ENCODE results near the gene UAP1. TPM values are rescaled to one million over a fixed set of nuclear protein-coding genes. Genes with fewer than 3 reads are reported as not detected.
A peak's percentile ranks its signal among the peaks of the same experiment; 100 is the strongest.

UAP1 gene
- polyA plus RNA-seq: 100 to 1,000 TPM in 1 of 4 donors, 10 to 100 TPM in 3; 55.1 to 118 (median 66.0) TPM
- long read RNA-seq, donor 1: 0 reads
- long read RNA-seq, donor 2, partial matches to known transcripts: 0 of 7 reads
- long read RNA-seq, donor 2, other reads (novel, unspliced or antisense): 0 of 7 reads
- long read RNA-seq, donor 3, partial matches to known transcripts: 7 of 10 reads
- long read RNA-seq, donor 3, other reads (novel, unspliced or antisense): 0 of 10 reads
- long read RNA-seq, donor 4, partial matches to known transcripts: 0 of 1 reads
- long read RNA-seq, donor 4, other reads (novel, unspliced or antisense): 0 of 1 reads
- long read RNA-seq, donor 5, partial matches to known transcripts: 0 of 2 reads
- long read RNA-seq, donor 5, other reads (novel, unspliced or antisense): 0 of 2 reads
- long read RNA-seq, donor 6, transcript UAP1-204 (10 exons, 2,294 nt): major isoform, 7 of 10 reads
- long read RNA-seq, donor 6, partial matches to known transcripts: 0 of 10 reads
- long read RNA-seq, donor 6, other reads (novel, unspliced or antisense): 0 of 10 reads
- long read RNA-seq, donor 7: 0 reads
- long read RNA-seq, donor 8: 0 reads
- long read RNA-seq, donor 9, partial matches to known transcripts: 0 of 4 reads
- long read RNA-seq, donor 9, other reads (novel, unspliced or antisense): 0 of 4 reads
- long read RNA-seq, donor 10, transcript UAP1-201 (11 exons, 2,377 nt): major isoform, 9 of 12 reads
- long read RNA-seq, donor 10, partial matches to known transcripts: 0 of 12 reads
- long read RNA-seq, donor 10, other reads (novel, unspliced or antisense): 0 of 12 reads

GRCh38 chr1:162561616-162562469 is at the start of gene UAP1:
UAP1 (plus strand) TSS chr1:162561722; CDS start chr1:162566069, 4,347 bp downstream.
- Histone ChIP-seq H3K4me3 (ENCODE audit: low read depth in 1 of 3, low read length in 3 of 3) (peak within 1 kb of the TSS; percentile 85 to 97 (median 85)), H3K4me1 (ENCODE audit: control insufficient read depth in 3 of 3, insufficient read depth in 2 of 3, low read depth in 1 of 3, low read length in 2 of 3) (peaks cover 3 to 8% (median 8%) of the 10 kb centered on the region in 3 donors), H3K36me3 (ENCODE audit: control insufficient read depth in 3 of 3, insufficient read depth in 2 of 3, low read depth in 1 of 3, low read length in 3 of 3) (peaks cover 0 to 8% (median 2%) of the 10 kb centered on the region in 3 donors), H3K9me3 (ENCODE audit: control insufficient read depth in 2 of 2, insufficient read depth in 1 of 2, low read depth in 1 of 2, low read length in 1 of 2) (no peaks in the 10 kb centered on the region), H3K27ac (ENCODE audit: low read depth in 1 of 3, low read length in 2 of 3) (peak within 1 kb of the TSS; percentile 93 to 100 (median 97)), H3K27me3 (ENCODE audit: control insufficient read depth in 3 of 3, insufficient read depth in 3 of 3, low read length in 3 of 3) (no peaks in the 10 kb centered on the region)
- peak in 1 of 2 donors; percentile 47 for DNase-seq
- FAIRE-seq: no peak
- WGBS, 3 donors: 0 to 1% (median 1%) methylated on average over 41 to 69 of the region's 69 CpGs

GRCh38 chr1:162527314-162527713 is 34.2 kb upstream of the UAP1 start:
- peaks cover 3 to 12% (median 7%) of the 10 kb centered on the region in 3 donors for H3K36me3 ChIP-seq (ENCODE audit: control insufficient read depth in 3 of 3, insufficient read depth in 2 of 3, low read depth in 1 of 3, low read length in 3 of 3)
- DNase-seq: no peak
- no peak for FAIRE-seq

DNA sequence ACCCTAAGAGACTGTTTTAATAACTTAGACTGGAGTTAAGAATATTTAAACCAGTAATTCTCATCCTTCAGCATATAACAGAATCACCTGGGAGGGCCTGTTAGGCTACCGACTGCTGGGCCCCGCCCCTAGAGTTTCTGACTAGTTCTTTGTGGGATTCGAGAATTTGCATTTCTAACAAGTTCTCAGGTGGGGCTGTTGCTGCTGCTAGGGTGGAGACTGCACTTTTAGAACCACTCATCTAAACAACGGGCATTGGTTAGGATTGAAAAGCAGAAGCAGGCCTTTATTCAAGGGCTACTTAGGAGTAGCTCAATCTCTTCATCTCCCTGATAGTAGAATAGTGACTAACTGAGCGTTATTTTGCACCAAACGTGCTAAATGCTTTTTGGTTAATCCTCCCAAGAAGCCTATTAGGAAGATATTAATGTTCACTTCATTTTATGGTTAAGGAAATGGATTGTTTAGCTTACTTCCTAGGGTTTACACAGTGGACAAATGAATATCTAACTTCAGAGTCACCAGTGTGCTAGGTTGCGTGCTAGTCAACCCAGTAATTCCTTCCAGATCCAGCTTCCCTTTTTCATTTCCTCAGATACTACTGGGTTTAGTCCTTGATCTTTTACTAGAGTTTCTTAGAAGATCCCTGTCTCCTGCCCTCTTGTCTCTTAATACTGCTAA is 31.1 kb upstream of the UAP1 start:
- DNase-seq: no peak
- FAIRE-seq: no peak
- WGBS, 3 donors: 70 to 86% (median 75%) methylated on average over 7 of the region's 7 CpGs

More at GRCh38 chr1:162527314-162527713, 34.2 kb upstream of the UAP1 start:
- H3K27ac ChIP-seq (ENCODE audit: low read depth in 1 of 3, low read length in 2 of 3): no peak overlapping the region
- H3K4me1 ChIP-seq (ENCODE audit: control insufficient read depth in 3 of 3, insufficient read depth in 2 of 3, low read depth in 1 of 3, low read length in 2 of 3): no peaks in the 10 kb centered on the region
- H3K9me3 ChIP-seq (ENCODE audit: control insufficient read depth in 2 of 2, insufficient read depth in 1 of 2, low read depth in 1 of 2, low read length in 1 of 2): no peaks in the 10 kb centered on the region
- H3K27me3 ChIP-seq (ENCODE audit: control insufficient read depth in 3 of 3, insufficient read depth in 3 of 3, low read length in 3 of 3): no peaks in the 10 kb centered on the region
- H3K4me3 ChIP-seq (ENCODE audit: low read depth in 1 of 3, low read length in 3 of 3): no peak overlapping the region

GRCh38 chr1:162530988-162531319 is 30.6 kb upstream of the UAP1 start:
- Histone ChIP-seq H3K4me1 (ENCODE audit: control insufficient read depth in 3 of 3, insufficient read depth in 2 of 3, low read depth in 1 of 3, low read length in 2 of 3) (no peaks in the 10 kb centered on the region), H3K27me3 (ENCODE audit: control insufficient read depth in 3 of 3, insufficient read depth in 3 of 3, low read length in 3 of 3) (no peaks in the 10 kb centered on the region), H3K4me3 (ENCODE audit: low read depth in 1 of 3, low read length in 3 of 3) (no peak overlapping the region), H3K9me3 (ENCODE audit: control insufficient read depth in 2 of 2, insufficient read depth in 1 of 2, low read depth in 1 of 2, low read length in 1 of 2) (no peaks in the 10 kb centered on the region), H3K36me3 (ENCODE audit: control insufficient read depth in 3 of 3, insufficient read depth in 2 of 3, low read depth in 1 of 3, low read length in 3 of 3) (peaks cover 0 to 4% (median under 1%) of the 10 kb centered on the region in 3 donors), H3K27ac (ENCODE audit: low read depth in 1 of 3, low read length in 2 of 3) (no peak overlapping the region)
- no peak for FAIRE-seq
- 96 to 100% (median 98%) methylated on average over 1 of the region's 1 CpG for WGBS, 3 donors
- DNase-seq: no peak

More for the DNA sequence above, 31.1 kb upstream of the UAP1 start:
- no peaks in the 10 kb centered on the region for H3K27me3 ChIP-seq (ENCODE audit: control insufficient read depth in 3 of 3, insufficient read depth in 3 of 3, low read length in 3 of 3)
- no peaks in the 10 kb centered on the region for H3K4me1 ChIP-seq (ENCODE audit: control insufficient read depth in 3 of 3, insufficient read depth in 2 of 3, low read depth in 1 of 3, low read length in 2 of 3)
- no peaks in the 10 kb centered on the region for H3K9me3 ChIP-seq (ENCODE audit: control insufficient read depth in 2 of 2, insufficient read depth in 1 of 2, low read depth in 1 of 2, low read length in 1 of 2)
- H3K27ac ChIP-seq (ENCODE audit: low read depth in 1 of 3, low read length in 2 of 3): peak overlapping the region in 1 of 3 donors; percentile 31
- peaks cover under 1 to 4% (median 3%) of the 10 kb centered on the region in 3 donors for H3K36me3 ChIP-seq (ENCODE audit: control insufficient read depth in 3 of 3, insufficient read depth in 2 of 3, low read depth in 1 of 3, low read length in 3 of 3)
- H3K4me3 ChIP-seq (ENCODE audit: low read depth in 1 of 3, low read length in 3 of 3): no peak overlapping the region

GRCh38 chr1:162535501-162535900 is 26.0 kb upstream of the UAP1 start:
- WGBS, 3 donors: 28 to 59% (median 33%) methylated on average over 1 of the region's 1 CpG
- no peak for DNase-seq
- H3K27me3 ChIP-seq (ENCODE audit: control insufficient read depth in 3 of 3, insufficient read depth in 3 of 3, low read length in 3 of 3): no peaks in the 10 kb centered on the region
- no peaks in the 10 kb centered on the region for H3K9me3 ChIP-seq (ENCODE audit: control insufficient read depth in 2 of 2, insufficient read depth in 1 of 2, low read depth in 1 of 2, low read length in 1 of 2)
- H3K36me3 ChIP-seq (ENCODE audit: control insufficient read depth in 3 of 3, insufficient read depth in 2 of 3, low read depth in 1 of 3, low read length in 3 of 3): peaks cover 0 to 4% (median 0%) of the 10 kb centered on the region in 3 donors
- H3K4me1 ChIP-seq (ENCODE audit: control insufficient read depth in 3 of 3, insufficient read depth in 2 of 3, low read depth in 1 of 3, low read length in 2 of 3): no peaks in the 10 kb centered on the region
- no peak for FAIRE-seq
- no peak overlapping the region for H3K27ac ChIP-seq (ENCODE audit: low read depth in 1 of 3, low read length in 2 of 3)
- no peak overlapping the region for H3K4me3 ChIP-seq (ENCODE audit: low read depth in 1 of 3, low read length in 3 of 3)

DNA sequence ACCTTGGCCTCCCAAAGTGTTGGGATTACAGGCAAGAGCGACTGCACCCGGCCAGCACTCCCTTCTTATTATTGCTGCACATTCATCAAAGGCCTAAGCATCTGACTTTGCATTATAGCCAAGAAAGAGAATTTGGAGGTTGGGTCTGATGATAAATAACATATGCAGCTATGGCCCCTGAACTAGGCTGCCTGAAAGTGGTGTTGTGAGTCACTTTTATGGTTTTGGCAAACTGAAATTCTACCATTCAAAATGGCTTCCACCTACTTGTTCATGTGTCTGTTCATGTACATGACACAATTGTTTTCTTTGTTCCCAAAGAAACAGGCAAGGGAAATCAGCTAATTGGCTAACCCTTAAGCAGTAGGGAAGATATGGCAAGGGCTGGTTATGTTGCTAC is 25.0 kb upstream of the UAP1 start:
- peaks cover 0 to 2% of the 10 kb centered on the region in 2 donors for H3K9me3 ChIP-seq (ENCODE audit: control insufficient read depth in 2 of 2, insufficient read depth in 1 of 2, low read depth in 1 of 2, low read length in 1 of 2)
- DNase-seq (no peak), FAIRE-seq (no peak)
- H3K36me3 ChIP-seq (ENCODE audit: control insufficient read depth in 3 of 3, insufficient read depth in 2 of 3, low read depth in 1 of 3, low read length in 3 of 3): peaks cover 0 to under 1% (median 0%) of the 10 kb centered on the region in 3 donors
- no peak overlapping the region for H3K4me3 ChIP-seq (ENCODE audit: low read depth in 1 of 3, low read length in 3 of 3)
- H3K4me1 ChIP-seq (ENCODE audit: control insufficient read depth in 3 of 3, insufficient read depth in 2 of 3, low read depth in 1 of 3, low read length in 2 of 3): no peaks in the 10 kb centered on the region
- WGBS, 3 donors: 93 to 98% (median 97%) methylated on average over 2 of the region's 2 CpGs
- H3K27me3 ChIP-seq (ENCODE audit: control insufficient read depth in 3 of 3, insufficient read depth in 3 of 3, low read length in 3 of 3): no peaks in the 10 kb centered on the region
- H3K27ac ChIP-seq (ENCODE audit: low read depth in 1 of 3, low read length in 2 of 3): no peak overlapping the region

- no peaks in the 10 kb centered on the region for H3K27me3 ChIP-seq (ENCODE audit: control insufficient read depth in 3 of 3, insufficient read depth in 3 of 3, low read length in 3 of 3)
- H3K4me3 ChIP-seq (ENCODE audit: low read depth in 1 of 3, low read length in 3 of 3): no peak overlapping the region
- FAIRE-seq (no peak), DNase-seq (no peak)
- no peaks in the 10 kb centered on the region for H3K4me1 ChIP-seq (ENCODE audit: control insufficient read depth in 3 of 3, insufficient read depth in 2 of 3, low read depth in 1 of 3, low read length in 2 of 3)
- WGBS, 3 donors: 69 to 81% (median 78%) methylated on average over 2 of the region's 2 CpGs
- no peak overlapping the region for H3K27ac ChIP-seq (ENCODE audit: low read depth in 1 of 3, low read length in 2 of 3)
- peaks cover 0 to 3% of the 10 kb centered on the region in 2 donors for H3K9me3 ChIP-seq (ENCODE audit: control insufficient read depth in 2 of 2, insufficient read depth in 1 of 2, low read depth in 1 of 2, low read length in 1 of 2)
- no peaks in the 10 kb centered on the region for H3K36me3 ChIP-seq (ENCODE audit: control insufficient read depth in 3 of 3, insufficient read depth in 2 of 3, low read depth in 1 of 3, low read length in 3 of 3)
Observed at GRCh38 chr1:162537216-162537615, 24.3 kb upstream of the UAP1 start.

Measured in small intestine (tissue), 16 donors.